Gastroesophageal sphincter (tissue), 4 donors: ENCODE data around the gene KLK1. TPM values are rescaled to one million over a fixed set of nuclear protein-coding genes. Genes with fewer than 3 reads are reported as not detected.

Experiments
- ATAC-seq: fragments of 150-250 bp; one replicate; pipeline ENCODE4 v1.9.1; 2016; ENCODE audit warnings: mild to moderate bottlenecking, moderate library complexity
- H3K27ac ChIP-seq, 4 donors: fragments of 200-600 bp; sonication (generic) in 3 of 4; 1 replicate in 3 of 4; 2 replicates in 1 of 4; pipeline ENCODE4 v1.5.1; 2016 to 2019
- H3K27me3 ChIP-seq: fragments of 200-600 bp; sonication (generic); one replicate; pipeline ENCODE4 v1.5.1; 2019
- H3K36me3 ChIP-seq, 2 donors: fragments of 200-600 bp; sonication (generic); one replicate each; pipeline ENCODE4 v1.5.1; 2019; ENCODE audit warnings: control low read depth in 1 of 2
- H3K4me1 ChIP-seq, 3 donors: fragments of 200-600 bp; sonication (generic); 1 replicate in 2 of 3; 2 replicates in 1 of 3; pipeline ENCODE4 v1.5.1; 2016 to 2019; ENCODE audit warnings: control low read depth in 2 of 3
- H3K4me3 ChIP-seq, 2 donors: fragments of 200-600 bp; sonication (generic); one replicate each; pipeline ENCODE4 v1.5.1; 2019; ENCODE audit warnings: mild to moderate bottlenecking in 1 of 2, moderate library complexity in 1 of 2
- H3K9me3 ChIP-seq, 3 donors: fragments of 200-600 bp; sonication (generic); one replicate each; pipeline ENCODE4 v1.5.1; 2017 to 2019; ENCODE audit warnings: control low read depth in 2 of 3
- EP300 ChIP-seq: sonication (generic); formaldehyde crosslinking; IDR thresholded peaks from one replicate; pipeline ENCODE4 v1.6.1; 2017; ENCODE audit warnings: antibody characterized with exemption, mild to moderate bottlenecking
- POLR2A ChIP-seq, 2 donors: fragments of 450-650 bp; IDR thresholded peaks; one replicate each; pipeline ENCODE4 v1.6.1; 2017; ENCODE audit warnings: antibody characterized with exemption in 2 of 2, mild to moderate bottlenecking in 2 of 2, moderate library complexity in 1 of 2
- POLR2AphosphoS5 ChIP-seq: sonication (generic); formaldehyde crosslinking; IDR thresholded peaks from one replicate; pipeline ENCODE4 v1.6.1; 2017; ENCODE audit warnings: antibody characterized with exemption
- WGBS, 2 donors: methylation state at CpG; one replicate each; pipeline ENCODE4 v1.1.5; 2018; ENCODE audit warnings: low coverage in 1 of 2; 5-methylcytosine and 5-hydroxymethylcytosine counted together
- total RNA-seq, 4 donors: library from RNA; depleted of rRNA; stranded (reverse); fragments of >200 nt; gene quantifications; one replicate each; pipeline ENCODE4 v1.1.0, GENCODE V29; 2016
- TF ChIP-seq, protein P1 (sequence below), 4 experiments: fragments of 200-600 bp in 2 of 4; fragments of 450-650 bp in 2 of 4; sonication (generic) in 1 of 4; IDR thresholded peaks; one replicate each; pipeline ENCODE4 v1.5.1; 2017 to 2019; ENCODE audit warnings: antibody characterized with exemption in 4 of 4, mild to moderate bottlenecking in 2 of 4, moderate library complexity in 2 of 4

Gene KLK1
- total RNA-seq, 4 donors from 2014 or later: not detected

- Histone ChIP-seq H3K36me3 (no peaks in the 10 kb centered on the region), H3K4me3 (no peak overlapping the region), H3K9me3 (peaks cover 0 to 32% (median 0%) of the 10 kb centered on the region in 3 donors), H3K27ac (no peak overlapping the region), H3K4me1 (peaks cover 0 to 14% (median 5%) of the 10 kb centered on the region in 3 donors), H3K27me3 (peaks cover 52% of the 10 kb centered on the region)
- TF ChIP-seq POLR2A (IDR thresholded peaks at IDR 0.05) (no peak), EP300 (no peak), POLR2AphosphoS5 (no peak)
- TF ChIP-seq, protein P1, sequence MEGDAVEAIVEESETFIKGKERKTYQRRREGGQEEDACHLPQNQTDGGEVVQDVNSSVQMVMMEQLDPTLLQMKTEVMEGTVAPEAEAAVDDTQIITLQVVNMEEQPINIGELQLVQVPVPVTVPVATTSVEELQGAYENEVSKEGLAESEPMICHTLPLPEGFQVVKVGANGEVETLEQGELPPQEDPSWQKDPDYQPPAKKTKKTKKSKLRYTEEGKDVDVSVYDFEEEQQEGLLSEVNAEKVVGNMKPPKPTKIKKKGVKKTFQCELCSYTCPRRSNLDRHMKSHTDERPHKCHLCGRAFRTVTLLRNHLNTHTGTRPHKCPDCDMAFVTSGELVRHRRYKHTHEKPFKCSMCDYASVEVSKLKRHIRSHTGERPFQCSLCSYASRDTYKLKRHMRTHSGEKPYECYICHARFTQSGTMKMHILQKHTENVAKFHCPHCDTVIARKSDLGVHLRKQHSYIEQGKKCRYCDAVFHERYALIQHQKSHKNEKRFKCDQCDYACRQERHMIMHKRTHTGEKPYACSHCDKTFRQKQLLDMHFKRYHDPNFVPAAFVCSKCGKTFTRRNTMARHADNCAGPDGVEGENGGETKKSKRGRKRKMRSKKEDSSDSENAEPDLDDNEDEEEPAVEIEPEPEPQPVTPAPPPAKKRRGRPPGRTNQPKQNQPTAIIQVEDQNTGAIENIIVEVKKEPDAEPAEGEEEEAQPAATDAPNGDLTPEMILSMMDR (IDR thresholded peaks at IDR 0.05): no peak
- WGBS, 2 donors: 66 to 92% methylated on average over 4 to 5 of the region's 10 CpGs
- no peak for ATAC-seq
Measured at GRCh38 chr19:50839712-50840655, 16.4 kb upstream of the KLK1 start.

DNA sequence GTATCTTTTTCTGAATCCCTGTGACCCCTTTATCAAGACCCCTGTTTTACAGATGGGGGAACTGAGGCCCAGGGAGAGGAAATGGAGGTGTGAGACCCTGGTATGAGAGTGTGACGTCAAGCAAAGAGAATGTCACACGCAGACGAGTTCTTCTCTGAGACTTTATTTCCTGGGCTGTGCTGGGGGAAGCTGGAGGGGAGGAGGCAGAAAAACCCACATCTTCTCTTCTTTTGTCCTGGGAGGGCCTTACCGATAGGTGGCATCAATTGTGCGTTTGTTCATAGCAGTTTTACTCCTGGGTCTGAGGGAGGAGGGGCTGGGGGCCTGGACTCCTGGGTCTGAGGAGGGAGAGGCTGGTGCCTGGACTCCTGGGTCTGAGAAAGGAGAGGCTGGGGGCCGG lies 14.7 kb upstream of the KLK1 start:
- Histone ChIP-seq H3K27me3 (peaks cover 56% of the 10 kb centered on the region), H3K27ac (no peak overlapping the region), H3K4me3 (no peak overlapping the region), H3K36me3 (no peaks in the 10 kb centered on the region), H3K4me1 (peaks cover 0 to 14% (median 5%) of the 10 kb centered on the region in 3 donors), H3K9me3 (peaks cover 0 to 17% (median 0%) of the 10 kb centered on the region in 3 donors)
- no peak for ATAC-seq
- 3 to 14% methylated on average over 3 to 6 of the region's 6 CpGs for WGBS, 2 donors
- TF ChIP-seq, protein P1 (IDR thresholded peaks at IDR 0.05): no peak
- TF ChIP-seq POLR2A (IDR thresholded peaks at IDR 0.05) (no peak), POLR2AphosphoS5 (no peak), EP300 (no peak)

DNA sequence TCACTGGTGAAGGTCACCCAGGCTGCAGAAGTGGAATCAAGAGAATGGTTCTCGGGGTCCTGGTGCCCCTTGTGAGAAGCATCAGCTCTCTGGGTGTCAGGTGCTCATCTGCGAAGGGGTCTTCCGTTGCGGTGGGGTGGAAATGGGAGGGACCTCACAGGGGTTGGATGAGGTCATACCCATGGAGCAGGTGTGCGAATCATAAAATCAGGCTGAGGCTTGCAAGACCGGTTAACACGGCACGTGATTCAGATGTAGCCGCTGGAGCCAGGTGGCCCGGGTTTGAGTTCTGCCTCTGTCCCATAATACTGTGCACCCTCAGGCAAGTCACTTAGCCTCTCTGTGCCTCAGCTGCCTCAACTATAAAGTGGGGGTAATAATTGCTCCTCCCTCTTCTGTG lies 13.7 kb upstream of the KLK1 start:
- ATAC-seq: no peak
- TF ChIP-seq, protein P1 (IDR thresholded peaks at IDR 0.05): no peak
- TF ChIP-seq EP300: no peak
- TF ChIP-seq POLR2AphosphoS5: no peak
- TF ChIP-seq POLR2A (IDR thresholded peaks at IDR 0.05): no peak

GRCh38 chr19:50836543-50837195 lies 13.1 kb upstream of the KLK1 start:
- ATAC-seq: no peak
- H3K9me3 ChIP-seq: peaks cover 0 to 2% (median 0%) of the 10 kb centered on the region in 3 donors
- no peak overlapping the region for H3K4me3 ChIP-seq
- 35 to 46% methylated on average over 7 to 14 of the region's 19 CpGs for WGBS, 2 donors
- H3K27me3 ChIP-seq: peaks cover 71% of the 10 kb centered on the region
- TF ChIP-seq EP300 (no peak), POLR2A (IDR thresholded peaks at IDR 0.05) (no peak), POLR2AphosphoS5 (no peak)
- TF ChIP-seq, protein P1 (IDR thresholded peaks at IDR 0.05): no peak
- peaks cover 0 to 14% (median 5%) of the 10 kb centered on the region in 3 donors for H3K4me1 ChIP-seq
- H3K27ac ChIP-seq: no peak overlapping the region
- no peaks in the 10 kb centered on the region for H3K36me3 ChIP-seq

More for the DNA sequence above, 13.7 kb upstream of the KLK1 start:
- peaks cover 0 to 14% (median 5%) of the 10 kb centered on the region in 3 donors for H3K4me1 ChIP-seq
- 76 to 83% methylated on average over 3 to 9 of the region's 10 CpGs for WGBS, 2 donors
- no peak overlapping the region for H3K4me3 ChIP-seq
- peaks cover 66% of the 10 kb centered on the region for H3K27me3 ChIP-seq
- no peaks in the 10 kb centered on the region for H3K36me3 ChIP-seq
- no peak overlapping the region for H3K27ac ChIP-seq
- H3K9me3 ChIP-seq: peaks cover 0 to 9% (median 0%) of the 10 kb centered on the region in 3 donors
